ENCODE results near the gene RABGAP1L. TPM values are rescaled to one million over a fixed set of nuclear protein-coding genes. Genes with fewer than 3 reads are reported as not detected.

The RABGAP1L gene
- total RNA-seq, 1 experiment from 2014 or later, result 29.3 TPM

DNA sequence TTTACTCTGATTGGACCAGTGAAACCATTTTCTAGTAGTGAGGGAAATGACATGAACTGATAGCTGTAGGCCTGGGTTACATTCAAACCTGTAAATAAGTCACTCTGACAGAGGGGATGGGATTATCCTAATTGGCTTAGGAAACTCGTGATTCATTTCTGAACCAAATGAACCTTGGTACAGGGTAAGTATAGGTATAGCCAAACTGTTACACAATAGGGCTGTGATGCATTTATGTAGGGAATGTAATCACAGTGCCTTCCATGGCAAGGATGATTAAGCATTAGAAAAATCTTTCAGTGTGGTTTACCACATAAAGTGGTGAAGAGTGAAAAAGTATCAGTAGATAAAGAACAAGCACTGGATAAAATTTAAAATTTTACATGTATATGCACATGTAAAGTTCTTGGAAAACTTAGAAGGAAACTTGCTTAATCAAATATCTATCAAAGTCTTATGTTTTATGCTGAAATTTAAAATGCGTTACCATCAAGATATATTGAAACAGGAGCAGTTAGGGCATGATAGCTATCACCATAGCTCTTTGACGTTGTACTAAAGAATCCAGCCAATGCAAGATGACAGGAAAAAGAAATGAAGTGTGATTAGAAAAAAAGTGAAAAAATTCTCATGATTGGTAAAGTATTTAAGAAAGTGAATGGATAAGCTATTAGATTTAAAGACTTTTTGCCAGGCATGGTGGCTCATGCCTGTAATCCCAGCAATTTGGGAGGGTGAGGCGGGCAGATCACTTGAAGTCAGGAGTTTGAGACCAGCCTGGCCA lies 63.0 kb downstream of the RABGAP1L start:
- Histone ChIP-seq H3K4me2 (ENCODE audit: low read length) (no peak overlapping the region), H3K79me2 (ENCODE audit: insufficient read depth, low read length) (peaks cover 6% of the 10 kb centered on the region; the same call in 1 of the 2 replicates), H3K9me3 (ENCODE audit: control insufficient read depth in 1 of 2, insufficient read depth in 1 of 2, low read depth in 1 of 2, low read length in 2 of 2) (no peaks in the 10 kb centered on the region), H3K27me3 (ENCODE audit: insufficient read depth, low read length) (no peaks in the 10 kb centered on the region), H3K27ac (ENCODE audit: low read depth, low read length) (no peak overlapping the region), H3K4me3 (replicated peaks in 1 of 2; ENCODE audit: low read depth in 1 of 2, low read length in 2 of 2) (no peak overlapping the region), H2AFZ (ENCODE audit: low read depth, low read length, poor library complexity, severe bottlenecking) (no peak overlapping the region), H3K36me3 (ENCODE audit: control insufficient read depth in 1 of 2, insufficient read depth in 2 of 2, low read length in 2 of 2) (peaks cover 0 to 5% of the 10 kb centered on the region in 2 experiments; a peak in 2 of 4 replicates), H3K9ac (ENCODE audit: low read length) (no peak overlapping the region), H4K20me1 (ENCODE audit: insufficient read depth) (peaks cover 5% of the 10 kb centered on the region), H3K9me2 (ENCODE audit: insufficient read depth) (no peaks in the 10 kb centered on the region), H3K4me1 (ENCODE audit: control insufficient read depth in 1 of 2, insufficient read depth in 2 of 2, low read length in 2 of 2) (peaks cover 0 to 1% of the 10 kb centered on the region in 2 experiments; a peak in 1 of 4 replicates)
- ChIA-PET RAD21 (ENCODE audit: low non-redundant PET in 1 of 2, low total read pairs in 2 of 2, uncharacterized antibody in 2 of 2, unreplicated experiment in 2 of 2) (no interaction called here), CTCF (no interaction called here), POLR2A (no interaction called here)
- DNase-seq (ENCODE audit: low read depth, low spot score), result no peak
- intact Hi-C loops (cut with micrococcal nuclease), result no loop called here
- ATAC-seq, result no peak
- BruUV-seq (replicated peaks), result TSS peak; percentile 5
- no peak for TF ChIP-seq ELF1 (IDR thresholded peaks at IDR 0.05; ENCODE audit: borderline replicate concordance, low read depth)
- TF ChIP-seq CBX3 (IDR thresholded peaks at IDR 0.05; ENCODE audit: low read depth), result no peak

DNA sequence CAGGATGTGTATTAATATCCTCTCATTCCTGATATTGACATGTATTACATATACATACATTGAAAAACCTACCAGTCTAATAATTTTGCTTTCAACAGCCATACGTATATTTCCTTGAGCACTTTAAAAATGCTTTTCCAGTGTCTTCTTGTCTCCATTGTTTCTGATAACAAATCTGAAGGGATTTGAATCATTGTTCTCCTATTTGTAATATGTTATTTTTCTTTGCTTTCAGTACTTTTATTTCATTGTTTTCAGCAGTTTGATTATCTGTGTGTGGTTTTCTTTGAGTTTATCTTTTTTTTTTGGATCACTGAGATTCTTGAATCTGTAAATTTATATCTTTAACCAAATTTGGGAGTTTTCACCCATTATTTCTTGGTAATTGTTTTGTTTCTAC lies 65.3 kb downstream of the RABGAP1L start:
- intact Hi-C loops (cut with micrococcal nuclease), result no loop called here
- no peak for DNase-seq (ENCODE audit: low read depth, low spot score)
- no peak overlapping the region for H2AFZ ChIP-seq (ENCODE audit: low read depth, low read length, poor library complexity, severe bottlenecking)
- no peaks in the 10 kb centered on the region for H3K4me1 ChIP-seq (ENCODE audit: control insufficient read depth in 1 of 2, insufficient read depth in 2 of 2, low read length in 2 of 2)
- ATAC-seq, result no peak
- H3K9me3 ChIP-seq (ENCODE audit: control insufficient read depth in 1 of 2, insufficient read depth in 1 of 2, low read depth in 1 of 2, low read length in 2 of 2), result no peaks in the 10 kb centered on the region
- POLR2A ChIA-PET, result no interaction called here
- H3K27ac ChIP-seq (ENCODE audit: low read depth, low read length), result no peak overlapping the region
- no peaks in the 10 kb centered on the region for H3K9me2 ChIP-seq (ENCODE audit: insufficient read depth)
- no peaks in the 10 kb centered on the region for H3K79me2 ChIP-seq (ENCODE audit: insufficient read depth, low read length)
- TF ChIP-seq POLR2AphosphoS5 (IDR thresholded peaks at IDR 0.05; ENCODE audit: low read depth, low read length) (no peak), SP1 (IDR thresholded peaks at IDR 0.05; ENCODE audit: low read depth) (no peak)
- no peak overlapping the region for H3K4me2 ChIP-seq (ENCODE audit: low read length)
- H4K20me1 ChIP-seq (ENCODE audit: insufficient read depth), result no peaks in the 10 kb centered on the region
- H3K36me3 ChIP-seq (ENCODE audit: control insufficient read depth in 1 of 2, insufficient read depth in 2 of 2, low read length in 2 of 2), result peaks cover 0 to 5% of the 10 kb centered on the region in 2 experiments; a peak in 2 of 4 replicates
- BruUV-seq (replicated peaks), result no TSS peak
- RAD21 ChIA-PET (ENCODE audit: low non-redundant PET in 1 of 2, low total read pairs in 2 of 2, uncharacterized antibody in 2 of 2, unreplicated experiment in 2 of 2), result no interaction called here
- H3K27me3 ChIP-seq (ENCODE audit: insufficient read depth, low read length), result no peaks in the 10 kb centered on the region
- CTCF ChIA-PET, result no interaction called here
- no peak overlapping the region for H3K9ac ChIP-seq (ENCODE audit: low read length)
- H3K4me3 ChIP-seq (replicated peaks in 1 of 2; ENCODE audit: low read depth in 1 of 2, low read length in 2 of 2), result no peak overlapping the region

Data from HCT116 (cell line).